Ovary (tissue), 3 donors: Measurements from ENCODE around the gene FGFBP2.

Source experiments
- CTCF ChIP-seq, 3 donors: fragments of 450-650 bp in 2 of 3; fragments of 200-600 bp in 1 of 3; IDR thresholded peaks; one replicate each; pipeline versions ENCODE4 v1.5.1 to v1.8.0; 2016 to 2022; ENCODE audit warnings: antibody characterized with exemption in 3 of 3, mild to moderate bottlenecking in 1 of 3
- EP300 ChIP-seq: sonication (generic); formaldehyde crosslinking; IDR thresholded peaks from one replicate; pipeline ENCODE4 v1.6.1; 2017; ENCODE audit warnings: antibody characterized with exemption
- POLR2A ChIP-seq: fragments of 450-650 bp; IDR thresholded peaks from one replicate; pipeline ENCODE4 v1.6.1; 2017; ENCODE audit warnings: antibody characterized with exemption, mild to moderate bottlenecking, moderate library complexity
- donor health status: DM: no; HTN: no; CAD: no.

DNA sequence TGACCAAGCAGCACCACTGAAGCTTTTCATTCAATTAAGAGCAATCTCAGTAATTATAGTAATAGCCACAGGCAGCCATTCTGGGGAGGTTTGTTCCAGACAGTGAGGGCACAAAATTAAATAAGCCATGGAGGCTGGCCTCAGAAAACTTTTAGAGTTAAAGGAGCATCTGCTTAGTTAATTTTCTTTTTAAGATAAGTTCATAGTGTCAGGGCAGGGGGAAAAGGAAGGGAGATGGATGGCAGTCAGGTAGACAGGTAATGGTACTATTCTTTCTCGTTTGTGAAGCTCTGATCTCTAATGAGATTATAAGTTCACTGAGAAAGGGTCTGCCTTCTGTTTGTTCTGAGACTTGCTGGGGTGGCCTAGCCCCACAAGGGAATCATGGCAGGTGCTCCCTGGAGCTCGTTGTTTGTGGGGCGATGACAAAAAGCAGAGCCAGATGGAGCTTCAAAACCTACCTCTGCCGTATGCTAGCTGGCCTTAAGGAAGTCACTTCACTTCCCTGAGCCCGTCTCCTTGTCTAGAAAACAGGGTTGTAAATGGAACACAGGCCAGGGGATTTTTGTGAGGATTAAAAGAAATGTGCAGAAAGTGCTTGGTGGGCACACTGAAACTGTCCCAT, 44.6 kb upstream of the FGFBP2 start:
- TF ChIP-seq CTCF (IDR thresholded peaks at IDR 0.05) (no peak), POLR2A (no peak), EP300 (no peak)
